NK-92 treated with Interleukin-12 subunit alpha and Interleukin-12 subunit beta, amount 100 ng/mL, for 24 hours (cell line): ENCODE results near the gene PARG.
A peak's percentile ranks its signal among the peaks of the same experiment; 100 is the strongest.
"Not testable (repeated sequence)": the region's sequence is repeated elsewhere in the genome, so short reads cannot be mapped to it uniquely, and the experiment has no call there.

Source experiments
- DNase-seq: peaks from one replicate; lab custom pipeline; 2025; lab: John Stamatoyannopoulos, UW

The PARG gene

GRCh38 chr10:49941447-49942338 lies at the start of gene PARG, which contains the start of gene TIMM23B:
Gene PARG, minus strand, starts transcription at chr10:49942027. Its CDS starts 302 bp downstream, at chr10:49941725.
Gene TIMM23B, plus strand, starts transcription at chr10:49942053. Its CDS starts 142 bp downstream, at chr10:49942195.
- peak; percentile 54 for DNase-seq

DNA sequence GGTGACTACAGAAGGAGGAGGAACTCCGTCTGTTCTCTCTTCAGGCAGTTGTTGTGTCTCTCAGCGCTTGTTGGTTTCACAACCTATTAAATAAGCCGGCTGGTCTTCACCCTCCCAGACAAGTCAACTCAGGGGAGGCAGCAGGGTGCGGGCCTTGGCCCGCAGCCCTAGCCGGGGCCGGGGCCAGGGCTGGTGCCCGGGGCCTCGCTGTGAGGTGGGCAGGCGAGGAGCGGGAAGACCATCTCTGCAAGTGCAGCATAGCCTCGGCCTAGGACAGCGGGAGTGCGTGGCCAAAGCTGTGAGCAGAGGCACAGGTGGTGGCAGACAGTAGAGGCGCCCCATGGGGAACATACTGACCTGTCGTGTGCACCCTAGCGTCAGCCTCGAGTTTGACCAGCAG lies 46.5 kb upstream of the PARG start, which contains the start of gene AGAP6:
Gene AGAP6 (plus strand): TSS at position 31 of the 400 bp plus-strand sequence. CDS start 310 bp downstream, at position 341.
- not testable (repeated sequence) for DNase-seq

DNA sequence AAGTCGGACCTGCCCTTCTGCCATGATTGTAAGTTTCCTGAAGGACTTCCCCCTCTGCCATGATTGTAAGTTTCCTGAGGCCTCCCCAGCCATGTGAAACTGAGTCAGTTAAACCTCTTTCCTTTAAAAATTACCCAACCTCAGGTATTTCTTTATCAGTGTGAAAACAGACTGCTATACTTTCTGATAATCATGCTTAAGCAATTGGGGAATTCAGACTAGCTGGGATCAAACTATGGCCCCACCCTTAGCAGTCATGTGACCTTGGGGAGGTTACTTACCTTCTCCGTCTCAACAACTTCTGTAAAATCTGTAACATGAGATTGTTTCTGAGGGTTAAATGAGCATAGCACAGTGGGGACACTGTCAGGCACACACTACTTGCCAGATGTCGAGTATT lies 45.4 kb upstream of the PARG start:
- DNase-seq, result not testable (repeated sequence)

- DNase-seq, result not testable (repeated sequence)
Observed at GRCh38 chr10:49977756-49978155, 35.9 kb upstream of the PARG start.

GRCh38 chr10:49972094-49972493 lies 30.3 kb upstream of the PARG start:
- DNase-seq, result not testable (repeated sequence)

DNA sequence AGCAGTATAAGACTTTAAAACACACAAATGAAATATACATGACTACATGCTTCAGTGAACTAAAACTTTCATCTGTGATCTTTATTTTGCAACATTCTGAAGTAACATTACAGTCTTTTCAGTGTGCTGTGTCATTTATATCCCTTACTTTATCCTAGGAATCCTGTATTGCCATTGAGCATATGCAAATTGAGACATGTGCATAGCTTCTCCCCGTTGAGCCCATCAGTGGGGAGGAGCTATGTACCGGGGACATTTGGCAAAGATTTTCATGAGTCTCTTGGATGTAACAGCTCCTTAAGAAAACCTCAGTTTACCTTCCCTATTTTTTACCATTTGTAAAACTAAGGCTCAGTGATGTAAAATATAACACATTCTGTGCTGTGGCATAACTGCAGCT lies 29.6 kb upstream of the PARG start:
- DNase-seq, result not testable (repeated sequence)

GRCh38 chr10:49970331-49970857 lies 28.6 kb upstream of the PARG start:
- DNase-seq, result not testable (repeated sequence)

DNA sequence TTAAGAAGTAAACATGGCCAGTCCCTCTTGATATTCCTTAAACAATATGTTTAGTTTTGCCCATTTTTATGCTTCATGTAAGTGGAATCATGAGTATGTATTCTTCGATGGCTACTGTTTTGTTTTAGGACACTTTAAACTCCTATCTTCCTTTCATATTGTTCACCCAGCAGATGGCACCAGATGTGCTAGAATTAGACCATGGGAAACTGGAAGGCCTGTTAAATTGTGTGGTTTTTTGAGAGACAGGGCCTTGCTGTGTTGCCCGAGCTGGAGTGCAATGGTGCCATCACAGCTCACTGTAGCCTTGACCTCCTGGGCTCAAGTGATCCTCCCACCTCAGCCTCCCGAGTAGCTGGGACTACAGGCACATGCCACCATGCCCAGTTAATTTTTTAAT lies 11.3 kb upstream of the PARG start:
- not testable (repeated sequence) for DNase-seq

DNA sequence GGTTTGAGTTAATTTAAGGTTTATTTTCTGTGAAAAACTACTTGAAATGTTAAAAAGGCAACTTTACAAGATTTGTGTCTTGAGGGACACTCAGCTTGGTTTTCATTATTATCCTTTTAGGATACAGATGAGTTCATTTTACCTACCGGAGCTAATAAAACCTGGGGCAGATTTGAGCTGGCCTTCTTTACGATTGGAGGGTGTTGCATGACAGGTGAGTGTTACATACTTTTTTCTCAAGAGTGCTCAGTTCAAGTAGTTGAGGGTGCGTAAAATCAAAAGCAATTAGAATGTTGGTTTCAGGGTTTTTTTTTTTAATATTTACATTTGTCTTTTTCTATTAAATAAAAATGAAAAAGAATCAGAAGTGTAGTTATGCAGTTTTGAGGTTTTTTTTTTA lies 10.2 kb upstream of the PARG start:
- DNase-seq, result not testable (repeated sequence)

- DNase-seq, result not testable (repeated sequence)
Observed at GRCh38 chr10:49948737-49949136, 6.9 kb upstream of the PARG start.

DNA sequence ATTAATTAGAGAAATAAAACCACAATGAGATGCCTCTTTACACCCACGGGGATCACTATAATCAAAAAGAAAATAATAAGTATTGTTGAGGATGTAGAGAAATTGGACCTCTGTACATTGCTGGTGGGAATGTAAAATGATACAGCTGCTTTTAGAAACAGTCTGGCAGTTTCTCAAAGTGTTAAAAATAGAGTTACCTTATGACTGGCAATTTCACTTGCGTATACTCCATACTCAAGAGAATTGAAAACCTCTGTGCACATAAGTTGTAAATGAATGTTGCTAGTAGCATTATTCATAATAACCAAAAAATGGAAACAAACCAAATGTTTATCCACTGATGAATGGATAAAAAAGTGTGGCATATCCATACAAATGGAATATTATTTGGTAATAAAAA lies 6.3 kb upstream of the PARG start:
- DNase-seq, result not testable (repeated sequence)

DNA sequence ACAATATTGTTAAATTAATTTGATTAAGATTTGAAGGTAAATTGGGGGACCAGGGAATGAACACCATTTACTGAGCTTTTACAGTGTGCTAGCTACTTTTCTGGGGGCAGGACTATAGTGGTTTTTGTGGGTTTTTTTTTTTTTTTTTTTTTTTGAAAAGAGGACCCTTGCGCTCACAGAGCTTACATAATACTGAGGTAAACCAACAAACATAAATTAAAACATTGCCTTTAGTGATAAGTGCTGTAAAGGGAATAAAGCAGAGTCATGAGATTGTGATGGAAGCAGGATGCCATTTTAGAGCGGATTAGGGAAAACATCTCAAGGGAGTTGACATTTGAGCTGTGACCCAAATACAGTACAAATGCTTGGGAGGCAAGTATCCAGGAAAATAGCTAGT lies 1.8 kb upstream of the PARG start:
- DNase-seq, result not testable (repeated sequence)

GRCh38 chr10:49942339-49942705 lies 495 bp upstream of the PARG start:
- DNase-seq, result not testable (repeated sequence)

GRCh38 chr10:49931959-49932728 lies 9.7 kb downstream of the PARG start:
- not testable (repeated sequence) for DNase-seq

DNA sequence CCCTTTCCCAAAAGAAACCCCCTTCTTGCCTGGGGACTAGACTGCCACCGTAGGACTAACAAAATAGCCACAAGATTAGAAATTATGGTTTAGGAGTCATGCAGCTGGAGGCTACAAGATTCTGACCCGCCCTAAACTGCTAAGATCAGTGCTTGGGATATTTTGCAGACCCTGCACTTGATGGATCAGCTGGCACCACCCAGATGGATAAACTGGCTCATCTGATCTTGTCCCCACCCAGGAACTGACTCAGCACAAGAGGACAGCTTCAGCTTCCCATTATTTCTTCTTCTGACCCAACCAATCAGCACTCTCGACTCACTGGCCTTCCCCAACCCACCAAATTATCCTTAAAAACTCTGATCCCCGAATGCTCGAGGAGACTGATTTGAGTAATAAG lies 10.6 kb downstream of the PARG start:
- DNase-seq, result not testable (repeated sequence)

- DNase-seq, result not testable (repeated sequence)
Observed at GRCh38 chr10:49923572-49923971, 18.3 kb downstream of the PARG start.

DNA sequence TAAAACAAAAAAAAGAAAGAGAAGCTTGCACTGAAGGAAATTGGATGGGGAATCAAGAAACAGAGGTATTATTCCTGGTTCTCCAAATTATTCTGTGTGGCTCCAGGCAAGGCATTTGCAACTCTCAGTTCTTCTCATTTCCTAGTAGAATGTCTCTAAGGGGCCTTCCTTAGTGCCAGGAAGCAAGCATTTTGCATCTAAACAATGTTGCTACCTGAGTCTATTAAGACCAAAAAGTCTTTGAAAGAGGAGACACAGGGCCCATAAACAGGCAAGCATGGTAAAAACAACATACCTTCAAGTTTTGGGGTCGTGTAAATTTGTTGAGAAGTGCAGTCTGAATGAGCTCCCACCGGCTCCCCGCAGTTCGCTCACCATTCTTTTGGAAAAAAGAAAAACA lies 19.8 kb downstream of the PARG start:
- DNase-seq, result not testable (repeated sequence)

DNA sequence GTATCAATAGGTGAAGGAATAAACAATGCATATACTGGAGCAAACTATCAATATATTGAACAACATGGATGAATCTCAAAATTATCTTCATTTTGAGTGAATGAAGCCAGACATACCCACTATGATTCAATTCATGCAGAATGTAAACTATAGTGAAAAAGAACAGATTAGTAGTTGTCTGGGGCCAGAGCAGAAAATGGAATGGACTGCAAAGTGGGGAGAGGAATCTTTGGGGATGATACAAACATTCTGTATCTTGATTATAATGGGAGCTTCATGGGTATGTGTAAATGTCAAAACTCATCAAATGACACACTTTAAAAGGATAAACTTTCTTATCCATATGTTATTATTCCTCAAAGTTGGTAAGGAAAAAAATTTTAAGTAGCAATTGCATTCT lies 23.9 kb downstream of the PARG start:
- DNase-seq, result not testable (repeated sequence)

- not testable (repeated sequence) for DNase-seq
Observed at GRCh38 chr10:49916451-49916850, 25.4 kb downstream of the PARG start.

DNA sequence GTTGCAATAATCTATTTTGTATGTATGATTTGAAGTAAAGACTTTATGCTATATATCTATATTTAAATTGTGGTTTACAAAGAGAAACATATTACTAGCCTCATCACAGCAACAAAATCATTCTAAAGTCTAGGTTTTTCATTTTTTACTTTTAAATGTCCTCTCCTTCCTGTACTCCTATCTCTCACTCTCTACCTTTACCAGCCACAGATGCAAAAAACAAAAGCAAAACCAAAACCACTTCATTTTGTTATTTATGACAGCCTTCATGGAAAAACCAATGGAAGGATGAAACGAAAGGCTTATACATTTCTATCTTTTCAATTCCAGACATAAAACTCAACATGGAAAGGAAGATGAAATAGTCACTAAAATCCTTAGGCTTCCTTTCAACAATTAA lies 31.5 kb downstream of the PARG start:
- DNase-seq, result not testable (repeated sequence)

DNA sequence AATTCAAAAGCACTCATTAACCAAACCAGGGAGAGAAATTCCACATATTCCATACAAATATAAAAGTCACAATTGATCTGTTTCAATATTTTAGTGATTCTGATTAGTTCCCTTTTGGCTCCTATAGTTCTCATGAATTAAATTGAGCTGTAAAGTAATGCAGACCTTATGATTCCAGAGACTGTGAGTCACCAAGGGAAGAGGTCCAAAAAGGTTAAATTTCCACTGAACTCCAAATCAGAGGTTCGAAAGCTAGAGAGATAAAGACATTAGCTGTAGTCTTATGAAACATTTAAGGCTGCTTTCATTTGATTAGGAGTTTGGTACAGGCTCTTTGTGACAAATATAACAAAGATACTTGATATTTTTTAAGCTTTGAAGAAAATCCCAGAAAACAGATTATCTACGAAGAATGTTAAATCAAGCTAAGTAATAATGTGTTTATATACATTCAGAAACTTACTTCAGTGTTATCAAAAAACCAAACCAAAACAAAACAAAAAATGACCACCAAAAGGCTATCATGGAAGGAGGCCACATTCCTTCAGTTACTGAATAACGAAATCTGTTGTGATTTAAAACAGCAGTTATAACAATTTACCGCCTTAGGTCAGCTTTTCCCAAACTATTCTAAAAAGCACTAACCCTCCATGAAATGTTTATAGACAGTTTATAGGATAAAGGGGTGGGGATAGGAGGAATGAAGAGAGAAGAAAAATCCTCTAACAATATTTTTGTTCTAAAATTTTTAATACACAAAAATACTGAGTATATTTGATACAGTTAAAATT lies 33.3 kb downstream of the PARG start:
- not testable (repeated sequence) for DNase-seq
